ENCODE results near the gene MAP3K20.

DNA sequence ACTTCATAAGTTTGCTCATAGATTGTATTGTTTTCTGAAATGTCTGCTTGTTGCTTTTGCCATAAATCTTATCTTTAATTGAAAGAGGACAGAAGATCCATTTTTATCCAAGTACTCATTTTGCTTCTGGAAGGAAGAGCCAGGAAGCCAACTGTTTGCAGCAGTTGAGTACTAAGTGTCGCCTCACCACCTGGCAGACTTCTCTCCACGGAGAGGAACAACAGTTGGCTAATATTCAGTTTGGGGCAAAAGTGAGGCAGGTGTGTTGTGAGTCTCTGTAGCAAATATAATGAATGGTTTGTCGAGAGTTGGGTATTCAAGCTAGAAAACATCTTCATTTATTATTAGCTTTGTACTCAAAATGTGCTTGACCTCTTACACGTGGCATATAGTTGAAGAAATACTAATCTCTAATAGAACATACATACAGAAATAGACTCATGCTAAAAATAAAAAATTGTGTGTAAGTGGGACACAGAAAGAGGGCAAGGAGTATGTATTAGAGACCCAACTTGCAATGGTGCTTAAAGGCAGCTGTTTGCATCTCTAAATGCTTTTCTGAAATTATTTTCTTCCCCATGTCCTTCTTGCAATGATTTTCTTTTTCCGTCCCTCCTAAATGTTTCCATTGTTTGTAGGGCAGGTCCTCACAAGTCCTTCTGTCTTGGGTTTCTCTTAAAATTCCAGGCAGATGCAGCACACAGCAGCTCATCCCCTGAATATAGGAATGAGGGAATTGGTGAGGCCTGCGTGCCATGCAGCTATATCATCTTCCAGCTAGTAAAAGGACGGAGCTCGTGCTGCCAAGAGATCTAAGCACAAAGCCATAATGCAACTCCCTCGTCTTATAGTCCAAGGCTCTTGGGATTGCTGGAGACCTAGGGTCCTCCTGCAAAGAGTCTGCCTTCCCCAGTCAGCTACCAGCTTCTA, 44.8 kb upstream of the MAP3K20 start:
- TF ChIP-seq POLR2A (IDR thresholded peaks at IDR 0.05): no peak
- TF ChIP-seq, protein P1, sequence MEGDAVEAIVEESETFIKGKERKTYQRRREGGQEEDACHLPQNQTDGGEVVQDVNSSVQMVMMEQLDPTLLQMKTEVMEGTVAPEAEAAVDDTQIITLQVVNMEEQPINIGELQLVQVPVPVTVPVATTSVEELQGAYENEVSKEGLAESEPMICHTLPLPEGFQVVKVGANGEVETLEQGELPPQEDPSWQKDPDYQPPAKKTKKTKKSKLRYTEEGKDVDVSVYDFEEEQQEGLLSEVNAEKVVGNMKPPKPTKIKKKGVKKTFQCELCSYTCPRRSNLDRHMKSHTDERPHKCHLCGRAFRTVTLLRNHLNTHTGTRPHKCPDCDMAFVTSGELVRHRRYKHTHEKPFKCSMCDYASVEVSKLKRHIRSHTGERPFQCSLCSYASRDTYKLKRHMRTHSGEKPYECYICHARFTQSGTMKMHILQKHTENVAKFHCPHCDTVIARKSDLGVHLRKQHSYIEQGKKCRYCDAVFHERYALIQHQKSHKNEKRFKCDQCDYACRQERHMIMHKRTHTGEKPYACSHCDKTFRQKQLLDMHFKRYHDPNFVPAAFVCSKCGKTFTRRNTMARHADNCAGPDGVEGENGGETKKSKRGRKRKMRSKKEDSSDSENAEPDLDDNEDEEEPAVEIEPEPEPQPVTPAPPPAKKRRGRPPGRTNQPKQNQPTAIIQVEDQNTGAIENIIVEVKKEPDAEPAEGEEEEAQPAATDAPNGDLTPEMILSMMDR (IDR thresholded peaks at IDR 0.05): no peak

Data from thyroid gland (tissue), 4 donors.